HuH-7.5 (cell line): ENCODE data around the gene ARL15.
"Not testable (repeated sequence)": the region's sequence is repeated elsewhere in the genome, so short reads cannot be mapped to it uniquely, and the experiment has no call there.

Experiments used
- DNase-seq: peaks from one replicate; pipeline ENCODE4 v3.0.0; 2011; ENCODE audit warnings: low spot score

The ARL15 gene

DNA sequence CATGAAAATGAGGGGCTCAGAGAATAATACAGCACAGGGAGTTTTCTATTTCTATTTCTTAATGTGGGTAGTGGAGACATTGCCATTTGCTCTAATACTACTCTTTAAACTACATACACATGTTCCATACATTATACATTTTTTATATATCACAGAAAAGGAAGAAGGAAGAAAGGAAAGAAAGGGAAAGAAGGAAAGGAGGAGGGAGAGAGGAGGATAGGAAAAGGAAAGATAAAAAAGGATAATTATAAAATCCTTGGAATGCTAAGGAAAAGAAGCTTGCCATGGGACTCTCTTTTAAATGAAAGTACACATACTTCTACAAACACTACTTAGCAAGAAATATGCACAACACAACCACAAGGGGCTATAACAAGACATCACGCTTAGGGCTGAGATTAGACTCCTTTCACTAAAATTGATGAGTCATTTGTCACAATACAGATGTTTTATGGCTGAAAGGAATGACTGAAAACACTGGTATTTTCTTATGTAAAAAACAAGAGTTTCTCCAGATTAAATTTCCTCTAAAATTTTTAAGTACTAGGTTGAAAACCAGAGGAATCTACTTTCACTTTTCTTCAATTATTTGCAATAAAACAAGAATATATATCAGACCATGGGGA is 219.8 kb downstream of the ARL15 start:
- DNase-seq: no peak

DNA sequence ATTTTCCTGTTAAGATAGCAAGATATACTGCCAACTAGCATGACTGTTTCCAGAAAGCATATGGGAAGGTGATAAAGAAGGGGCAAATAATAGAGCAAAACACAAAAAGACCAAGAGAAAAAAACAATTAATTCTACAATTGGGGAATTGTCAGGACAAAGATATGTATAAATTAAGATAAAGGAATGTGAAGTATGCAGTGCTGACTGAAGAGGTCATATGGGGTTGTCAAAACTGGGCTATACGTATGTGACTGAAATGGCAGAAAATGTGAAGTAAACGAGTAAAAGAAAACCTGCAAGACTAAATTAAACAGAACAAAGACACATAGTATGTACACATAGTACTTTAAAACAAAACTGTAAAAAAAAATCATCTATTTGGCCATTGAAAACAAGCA is 222.3 kb downstream of the ARL15 start:
- DNase-seq: no peak

DNA sequence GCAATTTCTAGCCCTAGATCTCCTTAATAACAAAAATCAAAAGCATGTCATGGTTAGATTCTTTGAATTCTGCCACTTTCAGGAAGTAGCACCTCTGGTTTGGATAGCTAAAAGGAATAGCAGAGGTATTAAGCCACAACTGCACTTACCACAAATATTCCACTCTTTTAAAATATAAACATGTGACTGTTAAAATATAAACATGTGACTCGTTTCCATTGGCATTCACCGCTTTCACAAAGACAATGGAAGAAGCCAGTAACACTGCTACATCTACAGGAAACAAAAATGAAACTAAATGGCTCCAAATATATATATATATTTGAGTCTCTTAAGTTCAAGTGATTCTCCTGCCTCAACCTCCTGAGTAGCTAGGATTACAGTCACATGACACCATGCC is 222.9 kb downstream of the ARL15 start:
- no peak for DNase-seq

DNA sequence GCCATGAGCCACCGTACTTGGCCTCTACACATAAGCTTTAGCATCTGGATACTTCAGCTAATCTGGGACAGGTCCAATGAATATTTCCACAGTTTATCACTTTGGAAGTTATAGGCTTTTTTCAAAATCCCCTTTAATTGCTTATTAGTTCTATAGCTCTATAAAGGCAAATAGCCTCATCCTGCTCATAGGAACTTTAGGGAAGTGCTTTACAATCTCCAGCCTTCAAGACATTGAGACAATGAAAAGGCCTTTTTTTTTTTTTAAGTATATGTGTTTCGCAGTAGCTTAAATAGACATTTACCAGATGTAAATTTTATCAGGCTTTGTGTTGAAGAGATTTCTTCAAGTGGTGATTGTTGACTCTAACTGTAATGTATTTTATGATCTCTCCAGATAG is 224.2 kb downstream of the ARL15 start:
- DNase-seq: no peak

DNA sequence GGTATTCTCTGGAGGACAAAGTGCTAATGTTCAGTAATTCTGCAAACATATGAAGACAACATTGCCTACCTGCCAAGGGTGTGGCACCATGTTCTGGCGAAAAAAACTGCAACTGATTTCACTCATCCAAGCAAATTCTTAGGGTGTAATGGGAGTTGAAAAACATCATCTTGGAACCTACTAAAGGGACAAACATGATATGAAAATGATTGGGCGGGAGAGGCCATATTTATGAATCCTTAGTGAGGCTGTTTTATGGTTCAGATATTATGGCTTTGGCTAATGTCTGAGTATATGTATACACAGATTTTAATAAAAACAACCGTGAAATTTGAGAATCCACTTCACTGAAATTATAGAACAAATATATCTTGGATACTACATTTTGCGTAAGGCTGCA is 225.7 kb downstream of the ARL15 start:
- DNase-seq: no peak

DNA sequence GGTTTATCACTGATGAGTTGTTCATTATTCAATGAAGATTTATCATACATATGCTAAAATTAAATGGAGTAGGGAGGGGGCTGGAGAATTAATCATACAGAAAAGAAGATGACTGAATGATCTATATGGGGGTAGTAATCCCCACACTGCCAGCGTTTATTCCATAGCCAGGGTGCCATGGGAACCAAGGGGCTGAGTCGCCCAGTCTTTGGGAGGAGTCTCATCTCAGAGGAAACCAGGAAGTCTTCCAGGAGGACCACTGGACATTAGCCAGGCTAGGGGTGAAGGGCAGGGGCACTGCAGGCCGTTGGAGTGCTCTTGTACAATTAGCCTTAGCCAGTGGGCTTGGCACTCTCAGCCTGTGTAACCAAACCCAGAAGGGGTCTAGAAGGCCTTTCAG is 226.5 kb downstream of the ARL15 start:
- no peak for DNase-seq

DNA sequence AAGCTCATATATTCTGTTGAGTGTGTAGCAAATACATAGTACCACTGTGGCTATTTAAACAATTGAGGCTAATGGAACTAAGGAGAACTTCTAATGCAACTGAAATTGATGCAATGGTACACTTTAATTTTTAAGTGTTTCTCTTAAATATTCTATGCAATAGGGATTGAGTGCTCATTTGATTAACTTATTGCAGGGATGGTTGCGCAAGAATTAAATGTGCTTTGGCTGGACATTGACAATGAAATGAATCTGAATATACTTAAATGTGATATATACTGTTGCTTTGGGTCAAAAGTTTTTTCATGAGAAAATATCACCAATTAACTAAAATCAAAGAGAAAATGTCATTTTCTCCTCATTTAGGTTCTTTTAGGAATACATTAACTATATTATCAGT is 227.1 kb downstream of the ARL15 start:
- no peak for DNase-seq

DNA sequence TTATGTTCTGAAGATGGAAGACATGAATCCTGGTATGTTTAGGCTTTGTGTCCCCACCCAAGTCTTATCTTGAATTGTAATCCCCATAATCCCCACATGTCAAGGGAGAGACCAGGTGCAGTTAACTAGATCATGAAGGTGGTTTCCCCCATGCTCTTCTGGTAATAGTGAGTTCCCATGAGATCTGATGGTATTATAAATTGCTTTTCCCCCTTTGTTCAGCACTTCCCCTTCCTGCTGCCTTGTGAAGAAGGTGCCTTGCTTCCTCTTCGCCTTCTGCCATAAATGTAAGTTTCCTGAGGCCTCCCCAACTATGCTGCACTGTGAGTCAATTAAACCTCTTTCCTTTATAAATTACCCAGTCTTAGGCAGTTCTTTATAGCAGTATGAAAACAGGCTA is 229.0 kb downstream of the ARL15 start:
- DNase-seq: no peak

DNA sequence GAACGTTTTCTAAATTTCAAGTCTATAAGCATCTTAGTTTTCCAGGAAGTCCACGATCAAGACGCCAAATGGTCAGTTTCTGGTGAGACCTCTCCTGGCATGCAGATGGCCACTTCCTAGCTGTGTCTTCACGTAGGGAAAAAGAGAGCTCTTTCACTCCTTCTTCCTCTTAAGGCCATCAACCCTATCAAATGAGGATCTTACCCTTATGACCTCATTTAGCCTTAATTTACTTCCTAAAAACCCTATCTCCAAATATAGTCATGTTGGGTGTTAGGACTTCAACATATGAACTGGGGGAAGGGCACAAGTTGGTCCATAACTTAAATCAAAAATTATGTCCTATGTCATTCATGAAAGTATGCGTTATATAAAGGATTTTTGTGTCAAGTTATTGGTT is 229.5 kb downstream of the ARL15 start:
- DNase-seq: no peak

DNA sequence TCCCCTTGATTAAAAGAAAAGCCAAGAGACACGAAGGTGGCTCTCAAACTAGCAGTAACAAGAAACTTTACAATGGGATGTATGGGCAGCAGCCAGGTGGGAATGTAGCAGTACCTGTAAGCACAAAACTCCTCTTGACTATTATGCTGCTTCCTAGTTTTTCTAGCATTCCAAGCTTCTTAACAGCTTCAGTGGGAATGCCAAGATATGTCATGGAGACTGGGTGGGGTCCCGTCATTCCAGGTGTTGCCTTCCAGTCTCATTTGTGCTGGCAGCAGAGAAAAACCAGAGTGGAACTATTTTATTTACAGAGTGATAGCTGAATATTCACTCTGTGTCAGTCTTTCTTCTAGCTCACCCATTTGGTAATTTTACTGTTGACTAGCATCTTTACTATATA is 236.6 kb downstream of the ARL15 start:
- DNase-seq: no peak

DNA sequence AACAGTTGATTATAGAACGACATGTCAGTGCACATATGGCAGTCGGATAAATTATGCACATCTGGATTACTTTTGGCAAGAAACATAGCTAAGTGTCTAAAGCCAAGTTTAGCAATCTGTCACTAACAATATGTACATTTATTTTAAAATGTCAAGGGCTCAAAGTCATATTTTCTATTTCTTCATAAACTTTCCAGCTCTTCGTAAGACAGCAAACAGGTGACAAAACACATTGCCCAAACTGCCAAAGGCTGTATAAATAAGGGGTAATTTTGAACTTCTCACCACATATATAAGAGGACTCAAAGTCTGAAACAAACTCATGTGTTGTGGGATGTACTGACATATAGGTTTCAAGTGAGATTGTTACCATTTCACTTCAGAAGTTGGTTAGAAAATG is 237.2 kb downstream of the ARL15 start:
- no peak for DNase-seq

DNA sequence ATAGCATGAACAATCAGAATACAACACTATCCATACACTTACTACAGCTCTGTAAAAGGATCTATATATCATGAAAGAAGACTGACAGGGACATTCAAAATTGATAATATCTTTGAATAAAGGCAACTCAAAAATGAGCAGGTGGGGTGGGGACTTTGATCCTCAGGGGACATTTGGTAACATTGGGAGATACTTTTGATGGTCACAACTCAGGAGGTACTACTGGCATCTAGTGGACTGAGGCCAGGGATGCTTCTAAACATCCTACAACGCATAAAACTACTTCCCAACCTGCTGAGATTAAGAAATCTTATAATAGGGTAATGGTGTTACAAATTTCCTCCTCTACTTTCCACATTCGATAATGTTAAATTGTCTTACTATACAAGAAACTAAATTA is 243.9 kb downstream of the ARL15 start:
- no peak for DNase-seq

DNA sequence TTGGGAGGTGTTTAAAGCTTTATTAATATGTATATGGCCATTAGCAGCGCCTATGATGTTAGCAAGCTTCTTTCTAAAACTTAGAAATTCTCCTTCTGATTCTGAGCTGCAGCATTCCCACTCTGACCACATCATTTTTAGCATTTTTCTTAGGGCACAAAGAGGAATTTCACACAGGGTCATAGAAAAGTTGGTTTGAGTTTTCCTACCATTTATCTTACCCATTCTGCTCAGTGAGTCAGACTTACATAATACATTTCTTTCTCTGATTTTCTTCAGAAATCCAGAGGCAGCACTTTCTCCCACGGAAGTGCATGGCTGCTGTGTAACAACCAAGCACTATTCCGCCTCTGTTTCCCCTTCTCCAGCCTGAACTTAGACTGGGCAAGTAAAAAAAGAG is 246.6 kb downstream of the ARL15 start:
- no peak for DNase-seq

DNA sequence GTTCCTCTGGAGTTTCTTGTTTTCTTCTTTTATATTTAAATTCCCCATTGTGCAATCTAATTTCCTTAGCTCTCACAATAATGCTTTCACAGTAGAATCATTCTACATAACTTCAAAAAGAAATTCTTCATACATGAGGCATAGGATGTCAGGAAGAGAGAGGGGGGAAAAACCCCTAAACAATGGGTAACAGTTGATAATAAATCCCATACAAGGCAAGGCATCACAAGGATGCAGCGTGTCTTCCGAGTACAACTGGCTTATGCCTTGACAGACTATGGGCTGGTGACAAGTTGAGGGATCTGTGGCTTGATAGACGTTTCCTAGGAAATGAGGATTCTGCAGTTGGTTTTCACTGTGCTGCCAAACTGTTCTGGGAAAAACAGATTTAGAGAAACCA is 247.4 kb downstream of the ARL15 start:
- DNase-seq: no peak

DNA sequence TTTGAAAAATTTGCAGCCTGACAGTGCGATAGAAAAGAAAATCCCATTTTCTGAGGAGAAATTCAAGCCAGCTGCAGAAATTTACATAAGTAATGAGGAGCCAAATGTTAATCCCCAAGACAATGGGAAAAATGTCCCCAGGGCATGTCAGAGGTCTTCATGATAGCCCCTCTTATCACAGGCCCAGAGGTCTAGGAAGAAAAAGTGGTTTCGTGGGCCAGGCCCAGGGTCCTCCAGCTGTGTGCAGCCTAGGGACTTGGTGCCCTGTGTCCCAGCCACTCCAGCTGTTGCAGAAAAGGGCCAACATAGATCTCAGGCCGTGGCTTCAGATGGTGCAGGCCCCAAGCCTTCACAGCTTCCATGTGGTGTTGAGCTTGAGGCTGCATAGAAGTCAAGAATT is 249.5 kb downstream of the ARL15 start:
- not testable (repeated sequence) for DNase-seq

DNA sequence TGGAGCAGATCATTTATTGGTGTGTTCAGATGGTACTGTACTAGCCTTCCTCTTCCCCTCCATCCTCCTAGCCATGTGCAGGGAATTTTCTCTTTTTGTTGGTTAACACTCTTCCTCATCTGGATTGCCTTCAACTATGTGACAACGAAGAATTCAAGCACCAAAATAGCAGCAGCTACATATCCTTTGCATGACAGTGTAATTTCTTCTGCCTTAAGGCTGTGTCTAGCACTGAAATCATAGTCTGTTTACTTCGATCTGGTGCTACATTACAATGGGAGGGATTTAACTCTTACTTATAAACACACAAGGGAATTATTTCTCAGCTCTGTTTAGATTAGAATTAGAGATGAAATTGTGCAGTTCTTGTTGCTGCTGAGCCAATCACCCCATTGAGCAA is 260.4 kb downstream of the ARL15 start:
- no peak for DNase-seq

DNA sequence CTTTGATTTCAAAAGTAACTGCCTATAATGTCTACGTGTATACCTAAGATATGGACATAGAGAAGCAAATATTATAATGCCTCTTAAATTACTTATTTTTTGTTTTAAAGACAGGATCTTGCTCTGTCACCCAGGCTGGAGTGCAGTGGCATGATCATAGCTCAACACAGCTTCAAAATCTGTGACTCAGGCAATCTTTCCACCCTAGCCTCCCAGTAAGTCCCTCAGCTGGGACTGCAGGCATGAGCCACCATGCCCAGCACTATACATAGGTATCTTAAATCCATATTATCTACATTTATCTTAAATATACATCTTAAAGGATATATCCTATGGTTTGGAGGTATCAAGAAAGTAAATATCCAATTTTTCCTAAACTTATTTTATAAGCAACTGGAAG is 261.2 kb downstream of the ARL15 start:
- DNase-seq: no peak

DNA sequence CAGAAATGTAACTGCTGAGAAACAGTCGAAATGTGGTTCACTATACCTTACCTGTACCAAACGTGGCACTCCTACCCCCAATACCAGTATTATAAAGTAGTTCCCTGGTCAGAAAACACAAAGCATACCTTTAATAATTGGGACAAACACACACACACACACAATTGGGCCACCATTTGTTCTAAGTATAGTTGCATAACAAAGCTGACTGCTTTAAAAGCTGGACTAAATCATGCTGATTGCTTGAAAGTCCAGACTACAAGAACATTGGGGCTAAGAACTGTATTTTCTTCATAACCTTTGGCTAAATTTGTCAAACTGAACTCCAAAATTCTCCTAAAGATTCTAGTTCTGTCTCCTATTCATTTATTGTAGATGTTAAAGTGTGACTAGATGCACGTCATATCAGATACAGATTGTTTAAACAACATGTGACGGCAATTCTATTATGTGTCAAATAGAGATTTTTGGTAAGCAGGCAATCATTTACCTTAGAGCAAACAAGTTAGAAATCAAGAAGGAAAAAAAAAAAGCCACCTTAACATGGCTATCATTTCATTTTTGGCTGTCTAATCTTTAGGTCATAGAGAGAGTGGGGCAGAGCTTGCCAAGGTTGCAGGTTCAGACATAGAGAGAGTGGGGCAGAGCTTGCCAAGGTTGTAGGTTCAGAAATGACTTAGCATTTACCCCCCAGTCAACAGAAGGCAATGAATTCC is 265.1 kb downstream of the ARL15 start:
- DNase-seq: no peak

DNA sequence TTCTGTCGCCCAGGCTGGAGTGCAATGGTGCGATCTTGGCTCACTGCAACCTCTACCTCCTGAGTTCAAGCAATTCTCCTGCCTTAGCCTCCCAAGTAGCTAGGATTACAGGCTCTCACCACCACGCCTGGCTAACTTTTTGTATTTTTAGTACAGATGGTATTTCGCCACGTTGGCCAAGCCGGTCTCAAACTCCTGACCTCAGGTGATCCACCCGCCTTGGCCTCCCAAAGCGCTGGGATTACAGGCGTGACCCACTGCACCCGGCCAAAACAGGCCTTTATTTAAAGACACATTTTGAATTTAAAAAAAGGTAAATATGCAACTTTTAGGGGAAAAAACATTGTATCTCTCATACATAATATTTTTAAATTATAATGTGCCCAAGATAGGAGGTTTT is 266.1 kb downstream of the ARL15 start:
- DNase-seq: not testable (repeated sequence)

DNA sequence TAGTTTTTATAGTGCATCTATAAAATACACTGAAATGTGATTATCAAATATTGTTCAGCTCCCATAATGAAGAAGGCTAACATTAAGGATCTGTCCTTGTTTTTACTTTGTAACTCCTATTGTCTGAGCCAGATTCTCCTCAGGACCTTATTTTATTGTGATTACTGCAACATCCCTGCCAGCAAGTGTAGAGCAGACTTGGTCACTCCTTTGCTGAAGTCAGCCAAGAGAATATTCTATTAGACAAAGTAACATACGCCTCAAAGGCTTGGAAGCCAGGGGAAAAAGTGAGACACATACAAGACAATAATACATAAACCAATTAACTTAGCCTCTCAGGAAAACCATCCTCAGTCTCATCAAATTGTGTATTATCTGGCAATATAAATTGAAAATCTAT is 269.6 kb downstream of the ARL15 start:
- no peak for DNase-seq

DNA sequence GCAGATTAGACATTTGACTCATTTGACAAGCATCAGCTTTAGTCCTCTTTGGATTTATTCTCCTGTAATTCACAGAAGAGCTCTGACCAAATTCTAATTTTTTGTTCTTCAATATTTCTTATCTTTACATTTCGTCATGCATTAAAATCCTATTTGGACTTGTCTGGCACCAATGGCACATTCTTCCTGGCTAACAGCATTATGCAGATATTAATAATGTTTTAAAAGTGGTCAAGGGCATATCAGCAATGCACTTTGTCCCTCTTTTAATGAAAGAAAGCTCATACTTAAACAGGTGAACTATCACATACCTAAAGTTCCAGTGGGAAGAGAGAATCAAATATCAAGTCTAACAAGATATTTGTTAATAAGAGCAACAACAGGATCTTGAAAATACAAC is 270.4 kb downstream of the ARL15 start:
- no peak for DNase-seq

DNA sequence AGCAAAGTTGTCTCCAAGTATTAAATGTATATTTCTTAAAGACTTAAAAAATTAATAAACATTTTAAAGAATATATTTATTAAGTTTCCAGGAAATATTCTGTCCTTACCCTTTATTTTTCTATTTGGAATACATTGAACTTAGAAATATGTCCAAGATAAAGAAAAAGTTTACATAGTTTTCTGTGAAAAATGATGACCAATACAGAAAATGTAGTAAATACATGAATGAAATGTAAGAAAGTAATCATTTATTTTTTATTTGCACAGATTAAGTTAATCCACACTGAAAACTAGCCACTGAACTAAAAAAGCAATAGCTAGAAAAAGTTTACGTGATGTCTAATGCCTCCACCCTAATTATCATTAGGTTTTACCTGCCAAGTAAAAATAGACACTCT is 273.2 kb downstream of the ARL15 start:
- DNase-seq: no peak

DNA sequence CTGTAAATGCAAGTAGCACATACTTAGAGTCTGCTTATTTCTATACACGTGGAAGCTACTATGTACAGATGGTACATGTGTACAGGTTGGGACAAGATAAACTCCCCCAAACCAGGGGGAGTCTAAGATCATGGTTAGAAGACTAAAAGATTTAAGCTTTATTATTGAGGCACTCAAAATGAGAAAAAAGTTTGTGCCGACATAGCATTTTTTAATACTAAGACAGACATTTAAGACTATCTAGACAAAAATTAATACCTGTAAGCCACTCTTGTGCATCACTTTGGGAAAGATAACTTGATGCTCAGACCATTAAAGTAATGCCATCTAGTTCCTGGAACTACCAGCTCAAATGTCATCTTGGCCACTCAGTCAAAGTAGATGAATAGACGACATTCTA is 279.4 kb downstream of the ARL15 start:
- DNase-seq: no peak

DNA sequence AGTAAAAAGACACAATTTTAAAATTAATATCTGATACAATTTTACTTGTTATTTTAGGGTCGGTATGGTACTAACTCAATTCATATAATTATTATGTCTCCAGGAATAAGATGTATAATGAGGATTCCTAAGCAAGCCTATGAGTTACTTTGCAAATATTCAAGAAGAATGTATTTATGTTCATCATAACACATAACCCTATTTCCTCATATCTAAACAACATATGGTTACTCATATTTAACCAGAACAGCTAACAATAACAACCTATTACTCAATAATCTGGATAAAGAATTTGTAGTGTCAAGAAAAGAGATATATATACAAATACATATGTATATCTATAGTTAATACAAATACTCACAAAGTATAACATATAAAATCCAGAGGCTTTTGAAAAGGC is 285.9 kb downstream of the ARL15 start:
- DNase-seq: no peak
